ENCODE results near the gene COL28A1.

DNA sequence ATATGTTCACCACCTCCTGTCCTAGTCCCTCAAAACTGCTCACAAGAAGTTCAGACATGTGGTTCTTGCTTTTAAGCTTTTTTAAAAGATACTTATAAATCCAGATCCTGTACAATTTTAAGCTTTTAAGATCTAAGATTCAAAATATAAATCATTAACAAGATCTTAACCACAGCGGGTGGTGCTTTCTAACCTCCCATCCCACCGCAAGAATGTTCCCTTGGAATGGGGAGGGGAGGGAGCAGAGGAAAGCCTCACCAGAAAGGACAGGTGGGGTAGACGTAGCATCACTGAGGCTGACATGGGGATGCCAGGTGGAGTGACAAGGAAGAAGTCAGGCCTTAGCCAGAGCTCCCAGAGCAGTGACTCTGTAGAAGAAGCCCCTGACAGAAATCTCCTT lies 219.8 kb downstream of the COL28A1 start:
- TF ChIP-seq, protein P1, sequence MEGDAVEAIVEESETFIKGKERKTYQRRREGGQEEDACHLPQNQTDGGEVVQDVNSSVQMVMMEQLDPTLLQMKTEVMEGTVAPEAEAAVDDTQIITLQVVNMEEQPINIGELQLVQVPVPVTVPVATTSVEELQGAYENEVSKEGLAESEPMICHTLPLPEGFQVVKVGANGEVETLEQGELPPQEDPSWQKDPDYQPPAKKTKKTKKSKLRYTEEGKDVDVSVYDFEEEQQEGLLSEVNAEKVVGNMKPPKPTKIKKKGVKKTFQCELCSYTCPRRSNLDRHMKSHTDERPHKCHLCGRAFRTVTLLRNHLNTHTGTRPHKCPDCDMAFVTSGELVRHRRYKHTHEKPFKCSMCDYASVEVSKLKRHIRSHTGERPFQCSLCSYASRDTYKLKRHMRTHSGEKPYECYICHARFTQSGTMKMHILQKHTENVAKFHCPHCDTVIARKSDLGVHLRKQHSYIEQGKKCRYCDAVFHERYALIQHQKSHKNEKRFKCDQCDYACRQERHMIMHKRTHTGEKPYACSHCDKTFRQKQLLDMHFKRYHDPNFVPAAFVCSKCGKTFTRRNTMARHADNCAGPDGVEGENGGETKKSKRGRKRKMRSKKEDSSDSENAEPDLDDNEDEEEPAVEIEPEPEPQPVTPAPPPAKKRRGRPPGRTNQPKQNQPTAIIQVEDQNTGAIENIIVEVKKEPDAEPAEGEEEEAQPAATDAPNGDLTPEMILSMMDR (IDR thresholded peaks at IDR 0.05; ENCODE audit: low read depth, low read length), result no peak
- no peak for TF ChIP-seq EZH2phosphoT487 (IDR thresholded peaks at IDR 0.05; ENCODE audit: low read depth)
